Erythroblast (primary cell): ENCODE measurements around the gene CDCP2.

Experiments used
- GATA1 ChIP-seq: IDR thresholded peaks from 2 replicates; pipeline ENCODE4 v1.6.1; 2011; ENCODE audit warnings: low read depth, mild to moderate bottlenecking, control low read depth, low read length, moderate library complexity
- POLR2A ChIP-seq: IDR thresholded peaks from 2 replicates; pipeline ENCODE4 v1.6.1; 2011; ENCODE audit warnings: mild to moderate bottlenecking, low read length

- TF ChIP-seq POLR2A (no peak), GATA1 (no peak)
Observed at GRCh38 chr1:54122135-54122751, 30.6 kb downstream of the CDCP2 start.
